HG03066 (cell line): ENCODE measurements around the gene PSEN1.

Experiments used
- ATAC-seq: cut with Tn5 transposase; IDR thresholded peaks from one replicate; pipeline ENCODE4 v1.9.1; 2021; ENCODE audit warnings: low read depth; ENCODE audit not compliant: unreplicated experiment

Gene PSEN1

DNA sequence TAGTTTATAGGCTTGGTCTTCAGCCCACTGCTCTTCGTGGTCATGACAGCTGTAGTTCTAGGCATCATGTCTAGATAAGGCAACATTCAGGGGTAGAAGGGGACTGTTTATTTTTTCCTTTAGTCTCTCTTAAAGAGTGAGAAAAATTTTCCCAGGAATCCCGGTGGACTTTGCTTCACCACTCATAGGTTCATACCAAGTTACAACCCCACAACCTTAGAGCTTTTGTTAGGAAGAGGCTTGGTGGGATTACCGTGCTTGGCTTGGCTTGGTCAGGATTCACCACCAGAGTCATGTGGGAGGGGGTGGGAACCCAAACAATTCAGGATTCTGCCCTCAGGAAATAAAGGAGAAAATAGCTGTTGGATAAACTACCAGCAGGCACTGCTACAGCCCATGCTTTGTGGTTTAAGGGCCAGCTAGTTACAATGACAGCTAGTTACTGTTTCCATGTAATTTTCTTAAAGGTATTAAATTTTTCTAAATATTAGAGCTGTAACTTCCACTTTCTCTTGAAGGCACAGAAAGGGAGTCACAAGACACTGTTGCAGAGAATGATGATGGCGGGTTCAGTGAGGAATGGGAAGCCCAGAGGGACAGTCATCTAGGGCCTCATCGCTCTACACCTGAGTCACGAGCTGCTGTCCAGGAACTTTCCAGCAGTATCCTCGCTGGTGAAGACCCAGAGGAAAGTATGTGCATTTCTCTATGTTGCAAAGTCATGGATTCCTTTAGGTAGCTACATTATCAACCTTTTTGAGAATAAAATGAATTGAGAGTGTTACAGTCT, 75.1 kb downstream of the PSEN1 start:
- no peak for ATAC-seq

DNA sequence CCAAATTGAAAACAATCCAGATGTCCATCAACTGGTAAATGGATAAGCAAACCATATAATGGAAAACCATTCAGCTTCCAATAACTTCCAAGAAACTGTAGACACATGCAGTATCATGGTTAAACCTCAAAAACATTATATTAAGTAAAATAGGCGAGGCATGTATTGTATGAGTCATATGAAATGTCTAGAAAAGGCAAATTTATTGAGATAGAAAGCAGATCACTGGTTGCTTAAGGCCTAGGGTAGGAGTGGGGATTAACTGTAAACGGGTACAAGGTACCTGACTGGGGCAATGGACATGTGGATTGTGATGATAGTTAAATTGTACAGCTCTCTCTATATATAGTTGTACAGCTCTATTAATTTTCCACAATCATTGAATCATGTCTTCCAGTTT, 79.7 kb downstream of the PSEN1 start:
- ATAC-seq, result no peak

DNA sequence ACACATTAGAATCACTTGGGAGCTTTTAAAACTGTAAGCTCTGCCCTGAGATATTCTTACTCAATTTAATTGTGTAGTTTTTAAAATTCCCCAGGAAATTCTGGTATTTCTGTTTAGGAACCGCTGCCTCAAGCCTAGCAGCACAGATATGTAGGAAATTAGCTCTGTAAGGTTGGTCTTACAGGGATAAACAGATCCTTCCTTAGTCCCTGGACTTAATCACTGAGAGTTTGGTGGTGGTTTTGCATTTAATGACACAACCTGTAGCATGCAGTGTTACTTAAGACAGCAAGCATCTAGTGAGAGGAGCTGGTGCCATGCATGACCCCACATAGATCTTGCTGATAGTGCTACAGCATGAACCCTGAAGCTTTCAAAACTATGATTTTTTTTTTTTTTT, 81.1 kb downstream of the PSEN1 start:
- ATAC-seq, result no peak

DNA sequence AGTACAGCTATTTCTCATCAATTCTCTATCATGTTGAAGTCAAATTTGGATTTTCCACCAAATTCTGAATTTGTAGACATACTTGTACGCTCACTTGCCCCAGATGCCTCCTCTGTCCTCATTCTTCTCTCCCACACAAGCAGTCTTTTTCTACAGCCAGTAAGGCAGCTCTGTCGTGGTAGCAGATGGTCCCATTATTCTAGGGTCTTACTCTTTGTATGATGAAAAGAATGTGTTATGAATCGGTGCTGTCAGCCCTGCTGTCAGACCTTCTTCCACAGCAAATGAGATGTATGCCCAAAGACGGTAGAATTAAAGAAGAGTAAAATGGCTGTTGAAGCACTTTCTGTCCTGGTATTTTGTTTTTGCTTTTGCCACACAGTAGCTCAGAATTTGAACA, 83.8 kb downstream of the PSEN1 start:
- no peak for ATAC-seq

DNA sequence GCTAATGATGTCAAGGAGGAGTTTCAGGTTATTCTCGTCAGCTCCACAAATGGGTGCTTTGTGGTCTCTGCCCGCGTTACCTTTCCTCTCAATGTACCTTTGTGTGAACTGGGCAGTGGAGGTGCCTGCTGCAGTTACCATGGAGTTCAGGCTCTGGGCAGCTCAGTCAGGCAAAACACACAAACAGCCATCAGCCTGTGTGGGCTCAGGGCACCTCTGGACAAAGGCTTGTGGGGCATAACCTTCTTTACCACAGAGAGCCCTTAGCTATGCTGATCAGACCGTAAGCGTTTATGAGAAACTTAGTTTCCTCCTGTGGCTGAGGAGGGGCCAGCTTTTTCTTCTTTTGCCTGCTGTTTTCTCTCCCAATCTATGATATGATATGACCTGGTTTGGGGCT, 84.3 kb downstream of the PSEN1 start:
- no peak for ATAC-seq

DNA sequence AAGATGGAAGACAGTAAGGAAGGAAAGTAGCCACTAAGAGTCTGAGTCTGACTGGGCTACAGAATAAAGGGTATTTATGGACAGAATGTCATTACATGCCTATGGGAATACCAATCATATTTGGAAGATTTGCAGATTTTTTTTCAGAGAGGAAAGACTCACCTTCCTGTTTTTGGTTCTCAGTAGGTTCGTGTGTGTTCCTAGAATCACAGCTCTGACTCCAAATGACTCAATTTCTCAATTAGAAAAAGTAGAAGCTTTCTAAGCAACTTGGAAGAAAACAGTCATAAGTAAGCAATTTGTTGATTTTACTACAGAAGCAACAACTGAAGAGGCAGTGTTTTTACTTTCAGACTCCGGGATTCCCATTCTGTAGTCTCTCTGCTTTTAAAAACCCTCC, 85.6 kb downstream of the PSEN1 start:
- no peak for ATAC-seq

DNA sequence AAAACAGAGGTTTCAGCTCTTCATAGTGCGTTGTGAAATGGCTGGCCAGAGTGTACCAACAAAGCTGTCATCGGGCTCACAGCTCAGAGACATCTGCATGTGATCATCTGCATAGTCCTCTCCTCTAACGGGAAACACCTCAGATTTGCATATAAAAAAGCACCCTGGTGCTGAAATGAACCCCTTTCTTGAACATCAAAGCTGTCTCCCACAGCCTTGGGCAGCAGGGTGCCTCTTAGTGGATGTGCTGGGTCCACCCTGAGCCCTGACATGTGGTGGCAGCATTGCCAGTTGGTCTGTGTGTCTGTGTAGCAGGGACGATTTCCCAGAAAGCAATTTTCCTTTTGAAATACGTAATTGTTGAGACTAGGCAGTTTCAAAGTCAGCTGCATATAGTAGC, 86.7 kb downstream of the PSEN1 start:
- ATAC-seq, result no peak

DNA sequence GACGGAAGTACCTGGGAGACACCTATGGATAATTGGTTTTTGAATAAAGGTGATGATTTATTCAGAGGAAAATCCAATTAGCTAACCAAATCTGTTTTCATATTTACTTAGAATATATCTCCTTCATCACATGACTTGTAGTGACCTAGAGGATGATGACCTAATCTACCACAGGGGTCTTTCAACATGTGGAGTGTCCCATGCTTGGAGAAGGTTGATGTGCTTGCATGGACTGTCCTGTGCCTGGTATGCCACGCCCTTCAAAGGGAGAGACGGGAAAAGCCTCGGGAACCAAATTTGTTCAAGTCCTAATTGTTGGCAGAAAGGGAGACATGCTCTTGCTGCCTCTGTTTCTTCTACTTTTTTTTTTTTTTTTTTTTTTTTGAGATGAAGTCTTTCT, 89.2 kb downstream of the PSEN1 start:
- no peak for ATAC-seq

DNA sequence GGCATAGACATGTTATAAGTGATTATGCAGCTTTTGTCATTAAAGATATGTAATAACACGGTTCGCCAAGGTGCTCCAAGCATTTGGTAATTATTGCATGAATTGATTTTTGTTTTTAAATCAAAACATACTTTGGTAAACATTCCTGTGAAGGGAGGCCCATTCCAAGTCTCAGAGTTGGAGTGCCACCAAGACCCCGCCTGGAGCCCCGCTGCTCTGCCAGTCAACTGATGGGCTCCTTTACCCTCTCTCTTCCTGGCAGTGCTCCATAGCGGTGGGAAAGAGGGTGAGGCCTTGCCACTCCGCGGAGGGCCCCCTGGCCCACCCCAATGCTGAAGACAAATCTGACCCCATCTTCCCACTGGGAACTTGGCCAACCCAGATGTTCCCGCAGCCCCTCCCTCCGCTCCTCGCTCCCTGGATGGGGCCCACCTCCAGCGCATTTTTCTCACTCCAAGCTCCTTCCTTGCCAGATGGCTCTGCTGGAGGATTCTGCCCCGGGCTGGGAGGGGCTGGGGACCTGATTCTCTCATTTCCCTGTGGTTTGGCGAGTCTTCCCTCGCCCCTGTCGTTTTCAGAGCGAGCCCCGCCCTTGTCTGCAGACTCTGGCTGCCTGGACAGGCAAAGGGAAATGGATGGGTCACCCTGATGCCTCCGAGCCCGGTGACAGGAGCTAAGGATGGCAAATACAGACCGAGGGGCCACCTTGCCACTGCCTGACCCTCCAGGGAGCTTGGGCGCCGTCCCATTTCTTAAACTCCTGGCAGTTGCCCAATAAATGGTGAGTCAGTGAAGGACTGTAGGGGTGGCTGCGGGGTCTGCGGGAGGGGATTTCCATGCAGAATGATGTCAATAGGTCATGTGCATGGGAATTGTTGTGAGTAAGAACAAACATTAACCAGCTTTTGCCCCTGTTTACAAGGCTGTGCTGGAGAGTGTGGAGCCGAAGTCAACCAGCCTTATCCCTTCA, 91.8 kb downstream of the PSEN1 start:
- no peak for ATAC-seq

DNA sequence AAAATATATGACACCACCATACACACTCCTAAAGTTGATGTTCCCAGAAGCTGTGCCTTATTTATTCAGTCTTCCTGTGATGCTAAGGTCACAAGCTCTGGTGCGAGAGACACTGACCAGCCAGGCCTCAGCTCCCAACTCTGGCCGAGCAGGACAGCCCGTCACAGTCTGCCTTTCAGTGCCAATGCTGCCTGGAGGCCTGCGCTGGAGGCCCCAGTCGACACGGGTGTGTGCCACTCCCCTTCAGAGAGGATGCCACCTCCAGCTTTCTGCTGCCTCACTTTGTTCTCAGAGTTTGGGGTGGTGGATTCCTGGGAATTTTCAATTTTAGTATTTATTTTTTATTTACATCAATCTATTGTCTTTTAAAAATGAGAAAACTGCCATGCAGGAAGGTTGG, 93.7 kb downstream of the PSEN1 start:
- no peak for ATAC-seq

DNA sequence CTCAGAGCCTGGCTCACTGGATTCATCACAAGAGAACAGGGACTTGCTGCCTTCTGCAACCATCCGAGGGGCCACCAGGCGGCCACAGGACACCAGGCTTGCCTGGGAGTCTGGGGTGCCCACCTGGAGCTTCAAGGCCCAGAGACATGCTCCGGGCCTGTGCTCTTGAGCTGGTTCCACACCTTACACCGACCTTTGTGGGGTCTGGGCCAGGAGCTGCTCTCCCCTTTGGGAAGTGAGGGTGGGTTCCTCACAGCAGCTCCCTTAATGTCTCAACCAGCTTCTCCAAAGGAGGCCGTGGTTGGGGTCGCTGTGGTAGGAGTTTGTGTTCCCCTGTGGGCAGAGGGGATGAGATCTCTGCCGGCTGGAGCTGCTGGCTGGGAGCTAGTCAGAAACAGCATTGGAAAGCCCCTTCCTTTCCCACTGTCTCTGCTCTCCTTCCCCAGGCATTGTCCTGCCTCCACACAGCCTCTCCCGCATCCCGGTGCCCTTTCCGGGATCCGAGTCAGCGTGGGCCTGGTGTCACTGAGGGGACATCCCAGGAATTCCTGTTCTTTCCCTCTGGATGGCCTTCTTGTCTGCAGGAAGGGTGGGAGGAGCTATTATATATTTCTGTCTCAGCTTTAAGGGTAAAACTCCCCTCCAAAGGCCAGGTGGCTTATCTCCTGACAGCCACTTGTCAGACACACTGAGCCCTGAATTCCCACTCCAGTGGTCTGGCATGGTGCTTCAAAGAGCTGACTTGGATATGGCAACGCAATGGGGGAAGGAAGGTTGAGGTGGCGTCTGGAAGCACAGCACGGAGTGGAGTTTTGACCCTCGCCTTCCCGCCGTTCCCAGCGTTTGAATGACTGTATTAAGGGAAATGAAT, 95.9 kb downstream of the PSEN1 start:
- no peak for ATAC-seq

DNA sequence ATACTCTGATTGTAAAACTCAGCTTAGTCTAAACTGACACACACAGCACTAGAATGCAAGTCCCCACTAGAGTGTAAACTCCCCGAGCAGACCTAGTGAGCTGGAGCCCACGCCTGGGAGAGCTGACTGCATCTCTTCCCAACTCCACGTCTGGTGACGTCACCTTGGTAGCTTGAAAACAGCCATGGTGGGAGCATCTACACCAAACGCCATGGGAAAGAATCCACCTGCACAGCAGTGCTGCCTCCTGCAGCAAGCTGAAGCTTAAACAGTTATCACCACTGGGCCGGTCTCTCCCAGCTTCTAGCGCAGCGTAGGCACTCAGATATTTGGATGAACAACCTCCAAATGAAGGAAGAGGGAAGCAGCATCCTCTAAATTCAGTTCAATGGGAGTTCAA, 96.7 kb downstream of the PSEN1 start:
- no peak for ATAC-seq

DNA sequence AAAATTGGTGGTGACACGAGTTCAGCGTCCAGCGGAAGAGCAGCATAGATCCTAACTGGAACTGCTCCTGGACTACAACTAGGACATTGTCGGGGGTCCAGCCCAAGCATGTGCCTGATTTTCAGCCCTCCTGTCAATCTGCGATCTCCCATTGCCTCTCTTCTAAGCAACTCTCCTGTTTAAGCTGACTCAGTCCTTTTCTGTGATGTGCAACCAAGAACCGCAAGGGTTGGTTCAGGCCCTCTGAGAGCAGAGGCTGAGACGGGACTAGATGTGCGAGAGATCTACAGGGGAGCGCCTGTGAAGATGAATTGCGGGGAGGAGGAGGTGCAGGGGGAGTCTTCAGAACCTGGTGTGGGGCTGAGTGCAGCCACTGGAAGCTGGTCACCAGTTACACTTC, 97.3 kb downstream of the PSEN1 start:
- ATAC-seq, result no peak

DNA sequence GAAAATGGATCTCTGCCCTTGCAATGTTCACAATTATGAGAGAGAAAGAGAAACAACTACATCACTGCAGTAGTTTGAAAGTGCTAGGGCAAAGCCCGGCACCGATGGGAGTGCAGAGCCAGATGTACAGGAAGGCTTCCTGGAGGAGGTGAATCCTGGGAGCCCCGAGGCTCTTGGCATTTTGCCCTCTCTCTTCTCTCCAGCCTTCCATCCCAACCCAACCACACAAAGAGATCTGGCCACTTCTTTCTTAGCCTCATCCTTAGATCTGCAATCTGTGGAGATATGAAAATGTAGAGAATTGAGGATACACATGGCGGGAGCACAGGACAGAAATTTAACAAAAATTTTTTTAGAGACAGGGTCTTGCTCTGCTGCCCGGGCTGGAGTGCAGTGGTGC, 97.7 kb downstream of the PSEN1 start:
- no peak for ATAC-seq

DNA sequence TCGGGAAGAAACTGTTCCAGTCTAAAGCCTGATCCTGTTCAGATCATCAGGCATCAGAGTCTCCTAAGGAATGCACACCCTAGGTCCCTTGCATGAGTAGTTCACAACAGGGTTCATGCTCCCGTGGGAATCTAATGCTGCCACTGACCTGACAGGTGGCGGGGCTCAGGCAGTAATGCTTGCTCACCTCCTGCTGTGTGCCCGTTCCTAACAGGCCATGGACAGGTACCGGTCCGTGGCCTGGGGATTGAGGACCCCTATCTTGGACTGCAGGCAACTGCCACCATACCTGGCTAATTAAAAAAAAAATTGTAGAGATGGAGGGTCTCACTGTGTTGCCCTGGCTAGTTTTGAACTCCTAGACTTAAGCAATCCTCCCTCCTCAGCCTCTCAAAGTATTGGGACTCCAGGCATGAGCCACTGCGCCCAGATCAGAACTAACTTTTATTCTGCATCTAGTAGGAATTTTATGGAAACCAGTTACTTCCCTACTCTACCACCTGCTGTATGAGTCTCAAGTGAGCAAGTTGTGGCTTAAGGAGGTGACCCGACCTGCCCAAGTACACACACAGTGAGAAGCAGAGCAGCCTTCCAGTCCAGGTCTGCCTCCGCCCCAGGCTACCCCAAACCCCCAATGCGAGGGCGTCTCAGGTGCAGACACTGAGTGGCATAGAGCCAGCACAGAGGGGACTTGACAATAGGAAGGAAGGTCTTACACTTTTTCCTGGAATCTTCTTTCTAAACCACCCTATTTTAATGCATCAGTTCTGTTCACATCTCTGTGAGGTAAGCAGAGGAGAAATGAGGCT, 98.5 kb downstream of the PSEN1 start:
- no peak for ATAC-seq

DNA sequence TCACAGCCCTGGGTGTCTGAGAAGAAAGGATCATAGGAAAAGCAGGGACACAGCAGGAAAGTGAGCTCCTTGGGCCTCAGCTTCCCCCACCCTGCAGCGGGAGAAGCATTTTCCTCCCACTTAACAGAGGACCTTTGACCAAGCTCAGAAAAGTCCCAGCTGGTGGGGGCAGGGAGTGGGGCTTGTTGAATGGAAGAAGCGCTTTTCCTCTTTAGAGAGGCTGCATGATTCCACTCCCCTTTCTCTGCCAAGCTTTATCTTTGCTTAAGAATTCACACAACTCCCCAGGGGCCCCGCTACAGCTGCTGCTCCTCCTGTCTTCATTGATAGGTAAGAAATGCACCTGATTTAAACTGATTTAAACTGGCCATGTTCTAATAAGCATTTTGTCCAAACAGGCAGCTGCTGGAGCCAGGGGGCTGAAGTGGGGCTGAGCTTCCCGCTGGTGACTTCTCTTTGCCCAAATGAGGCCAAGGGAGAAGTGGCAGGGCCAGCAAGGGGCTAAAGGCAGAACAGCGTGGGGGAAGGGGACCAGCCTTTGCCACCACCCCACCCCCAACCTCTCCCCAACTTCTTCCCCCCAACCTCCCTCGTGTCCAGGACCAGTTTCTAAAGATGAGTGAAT, 99.3 kb downstream of the PSEN1 start:
- no peak for ATAC-seq

DNA sequence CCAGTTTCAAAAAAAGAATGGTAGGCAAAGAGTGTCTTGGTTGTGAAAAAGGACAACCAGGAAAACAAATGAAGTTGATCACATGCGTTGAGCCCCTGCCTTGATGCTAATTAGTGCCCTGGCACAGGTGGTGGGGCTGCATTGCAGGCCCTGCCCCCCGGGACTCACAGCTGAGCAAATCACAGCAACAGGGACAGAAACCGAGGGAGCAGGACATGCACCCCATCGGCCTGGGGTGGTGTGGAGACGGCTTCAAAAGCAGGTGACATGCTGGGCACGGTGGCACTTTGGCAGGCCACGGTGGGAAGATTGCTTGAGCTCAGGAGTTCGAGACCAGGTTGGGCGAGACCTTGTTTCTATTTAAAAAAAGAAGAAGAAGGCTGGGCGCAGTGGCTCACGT, 99.8 kb downstream of the PSEN1 start:
- no peak for ATAC-seq

DNA sequence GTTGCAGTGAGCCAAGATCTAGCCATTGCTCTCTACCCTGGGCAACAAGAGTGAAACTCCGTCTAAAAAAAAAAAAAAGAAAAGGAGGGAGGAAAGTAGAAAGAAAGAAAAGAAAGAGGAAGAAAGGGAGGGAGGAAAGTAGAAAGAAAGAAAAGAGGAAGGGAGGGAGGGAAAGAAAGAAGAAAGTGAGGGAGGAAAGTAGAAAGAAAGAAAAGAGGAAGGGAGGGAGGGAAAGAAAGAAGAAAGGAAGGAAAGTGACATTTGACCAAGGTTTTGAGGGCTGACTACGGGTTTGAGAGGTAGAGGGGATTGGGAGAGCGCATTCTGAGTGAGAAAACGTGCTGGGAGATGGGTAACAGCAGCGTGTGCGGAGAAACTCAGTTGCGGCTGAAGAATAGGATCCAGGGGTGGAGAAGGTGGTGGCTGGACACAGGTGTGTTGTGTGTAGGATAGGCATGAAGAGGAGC, 100.5 kb downstream of the PSEN1 start:
- no peak for ATAC-seq

DNA sequence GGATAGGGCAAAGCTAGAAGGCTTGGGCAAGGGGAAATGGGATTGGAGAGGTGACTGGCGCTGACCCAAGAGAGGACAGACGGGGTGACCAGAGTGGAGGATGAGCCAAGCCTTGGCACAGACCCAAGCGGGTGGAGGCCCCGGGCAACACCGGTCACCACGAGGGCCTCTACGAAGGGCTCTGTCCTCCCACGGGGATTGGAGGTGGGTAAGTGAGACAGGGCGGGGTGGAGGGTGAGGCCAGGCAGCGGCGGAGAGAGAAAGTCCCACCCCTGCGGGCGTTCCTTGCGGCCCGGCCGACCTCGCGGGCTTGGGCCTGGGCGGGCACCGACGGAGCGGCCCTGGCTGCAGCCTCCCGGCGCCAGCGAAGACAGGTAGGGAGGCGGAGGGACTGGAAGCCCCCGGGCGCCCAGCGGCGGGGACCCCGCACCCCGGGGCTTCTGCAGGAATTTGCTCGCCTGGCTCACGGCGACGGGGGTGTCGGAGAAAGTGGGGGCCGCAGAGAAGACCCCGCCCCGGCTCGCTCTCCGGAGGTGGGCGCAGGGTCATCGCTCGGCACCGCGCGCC, 101.0 kb downstream of the PSEN1 start, which contains the start of gene PAPLN:
TSS of gene PAPLN (plus strand) at position 288 of the 567 bp plus-strand sequence. CDS start 2,273 bp downstream, outside the sequence.
- ATAC-seq, result no peak
